ENCODE results near the gene DNAJC7. TPM values are rescaled to one million over a fixed set of nuclear protein-coding genes. Genes with fewer than 3 reads are reported as not detected.

Gene DNAJC7
- total RNA-seq, 3 donors from 2014 or later (not counting 1 experiment from before 2014, with no cell fraction given), result 123 to 159 (median 149) TPM

DNA sequence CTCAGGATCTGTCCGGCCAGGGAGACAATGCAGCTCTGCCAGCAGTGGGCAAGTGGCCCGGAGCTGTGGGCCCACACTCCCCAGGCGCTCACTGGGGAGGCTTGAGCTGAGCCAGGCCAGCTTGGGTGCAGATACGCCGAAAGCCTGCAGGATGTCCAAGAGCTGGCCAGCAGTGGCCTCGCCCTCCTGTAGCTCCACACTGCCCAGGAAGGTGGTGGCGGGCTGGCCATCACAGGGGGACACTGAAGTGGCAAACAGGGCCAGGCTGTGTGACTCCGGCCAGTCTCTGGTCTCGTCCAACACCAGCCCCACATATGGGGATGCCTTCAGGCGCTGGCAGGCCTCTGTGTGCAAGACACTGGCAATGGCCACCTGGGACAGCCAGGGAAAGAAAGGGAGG, 23.6 kb upstream of the DNAJC7 start:
- Mint-ChIP-seq H3K36me3 (no peaks in the 10 kb centered on the region), H3K4me3 (no peak overlapping the region), H3K27me3 (ENCODE audit: low read depth in 2 of 2) (no peaks in the 10 kb centered on the region), H3K27ac (no peak overlapping the region), H3K9me3 (no peaks in the 10 kb centered on the region), H3K4me1 (no peaks in the 10 kb centered on the region)
- no peak for DNase-seq
- Histone ChIP-seq H3K27ac (ENCODE audit: low read length) (no peak overlapping the region), H3K27me3 (ENCODE audit: control insufficient read depth, insufficient read depth, low read length) (no peaks in the 10 kb centered on the region), H3K4me3 (ENCODE audit: low read length) (no peak overlapping the region), H3K9me3 (ENCODE audit: control insufficient read depth, insufficient read depth, low read length) (no peaks in the 10 kb centered on the region), H3K36me3 (ENCODE audit: control insufficient read depth, insufficient read depth, low read length) (no peaks in the 10 kb centered on the region), H3K4me1 (ENCODE audit: control insufficient read depth, insufficient read depth, low read length) (no peaks in the 10 kb centered on the region)
- 94% methylated on average over 10 of the region's 10 CpGs for WGBS (ENCODE audit: insufficient coverage)
- intact Hi-C loops (cut with micrococcal nuclease), result no loop called here
- TF ChIP-seq, protein P1, sequence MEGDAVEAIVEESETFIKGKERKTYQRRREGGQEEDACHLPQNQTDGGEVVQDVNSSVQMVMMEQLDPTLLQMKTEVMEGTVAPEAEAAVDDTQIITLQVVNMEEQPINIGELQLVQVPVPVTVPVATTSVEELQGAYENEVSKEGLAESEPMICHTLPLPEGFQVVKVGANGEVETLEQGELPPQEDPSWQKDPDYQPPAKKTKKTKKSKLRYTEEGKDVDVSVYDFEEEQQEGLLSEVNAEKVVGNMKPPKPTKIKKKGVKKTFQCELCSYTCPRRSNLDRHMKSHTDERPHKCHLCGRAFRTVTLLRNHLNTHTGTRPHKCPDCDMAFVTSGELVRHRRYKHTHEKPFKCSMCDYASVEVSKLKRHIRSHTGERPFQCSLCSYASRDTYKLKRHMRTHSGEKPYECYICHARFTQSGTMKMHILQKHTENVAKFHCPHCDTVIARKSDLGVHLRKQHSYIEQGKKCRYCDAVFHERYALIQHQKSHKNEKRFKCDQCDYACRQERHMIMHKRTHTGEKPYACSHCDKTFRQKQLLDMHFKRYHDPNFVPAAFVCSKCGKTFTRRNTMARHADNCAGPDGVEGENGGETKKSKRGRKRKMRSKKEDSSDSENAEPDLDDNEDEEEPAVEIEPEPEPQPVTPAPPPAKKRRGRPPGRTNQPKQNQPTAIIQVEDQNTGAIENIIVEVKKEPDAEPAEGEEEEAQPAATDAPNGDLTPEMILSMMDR (IDR thresholded peaks at IDR 0.05), result no peak
- ATAC-seq, result no peak

DNA sequence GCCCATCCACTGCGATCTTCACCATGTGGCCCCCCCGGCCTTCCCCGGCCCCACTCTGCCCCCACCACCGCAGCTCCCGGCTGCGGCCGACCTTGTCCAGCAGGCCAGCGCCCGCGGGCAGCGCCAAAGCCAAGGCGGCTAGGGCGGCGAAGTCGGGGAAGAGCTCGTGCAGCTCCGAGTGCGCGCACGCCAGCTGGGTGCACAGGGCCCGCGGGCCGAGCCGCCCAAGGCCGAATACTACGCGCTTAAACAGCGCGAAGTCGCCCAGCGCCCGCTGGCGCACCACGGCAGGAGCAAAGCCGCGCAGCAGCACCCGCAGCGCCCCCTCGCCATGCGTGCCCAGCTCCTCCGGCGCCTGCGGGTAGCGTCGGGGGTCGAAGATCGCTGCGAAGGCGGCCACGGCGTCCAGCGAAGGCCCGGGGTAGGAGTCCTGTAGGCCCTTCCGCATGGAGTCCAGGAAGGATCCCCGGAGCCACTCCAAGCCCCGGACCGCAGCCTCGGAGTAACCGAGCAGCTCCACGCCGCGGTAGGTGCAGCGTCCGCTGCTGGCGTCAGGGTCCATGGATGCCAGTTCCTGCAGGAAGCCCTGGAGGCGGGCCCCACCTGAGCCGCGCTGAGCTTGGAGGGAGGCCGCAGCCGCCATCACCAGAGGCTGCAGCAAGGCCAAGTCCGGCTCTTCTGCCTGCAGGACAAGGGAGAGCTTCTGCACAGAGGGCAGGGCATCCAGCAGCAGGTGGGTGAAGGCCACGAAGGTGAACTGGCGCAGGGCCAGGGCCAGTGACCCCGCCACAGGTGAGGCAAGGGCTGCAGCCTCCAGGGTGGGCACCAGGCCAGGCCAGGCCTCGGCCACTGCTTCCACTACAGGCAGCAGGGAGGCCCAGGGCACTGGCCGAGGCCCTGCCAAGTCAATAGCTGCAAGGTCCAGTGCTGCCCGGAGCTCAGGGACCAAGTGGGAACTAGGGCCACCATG, 22.8 kb upstream of the DNAJC7 start:
- H3K9me3 ChIP-seq (ENCODE audit: control insufficient read depth, insufficient read depth, low read length), result no peaks in the 10 kb centered on the region
- H3K4me3 ChIP-seq (ENCODE audit: low read length), result no peak overlapping the region
- DNase-seq (no peak), ATAC-seq (no peak)
- H3K4me3 Mint-ChIP-seq, result no peak overlapping the region
- no peak overlapping the region for H3K27ac ChIP-seq (ENCODE audit: low read length)
- H3K4me1 Mint-ChIP-seq, result no peaks in the 10 kb centered on the region
- no peaks in the 10 kb centered on the region for H3K36me3 Mint-ChIP-seq
- H3K27me3 ChIP-seq (ENCODE audit: control insufficient read depth, insufficient read depth, low read length), result no peaks in the 10 kb centered on the region
- no peaks in the 10 kb centered on the region for H3K36me3 ChIP-seq (ENCODE audit: control insufficient read depth, insufficient read depth, low read length)
- TF ChIP-seq, protein P1 (IDR thresholded peaks at IDR 0.05), result no peak
- intact Hi-C loops (cut with micrococcal nuclease), result no loop called here
- no peak overlapping the region for H3K27ac Mint-ChIP-seq
- H3K9me3 Mint-ChIP-seq, result no peaks in the 10 kb centered on the region
- no peaks in the 10 kb centered on the region for H3K27me3 Mint-ChIP-seq (ENCODE audit: low read depth in 2 of 2)
- no peaks in the 10 kb centered on the region for H3K4me1 ChIP-seq (ENCODE audit: control insufficient read depth, insufficient read depth, low read length)
- WGBS (ENCODE audit: insufficient coverage), result 44% methylated on average over 77 of the region's 77 CpGs

DNA sequence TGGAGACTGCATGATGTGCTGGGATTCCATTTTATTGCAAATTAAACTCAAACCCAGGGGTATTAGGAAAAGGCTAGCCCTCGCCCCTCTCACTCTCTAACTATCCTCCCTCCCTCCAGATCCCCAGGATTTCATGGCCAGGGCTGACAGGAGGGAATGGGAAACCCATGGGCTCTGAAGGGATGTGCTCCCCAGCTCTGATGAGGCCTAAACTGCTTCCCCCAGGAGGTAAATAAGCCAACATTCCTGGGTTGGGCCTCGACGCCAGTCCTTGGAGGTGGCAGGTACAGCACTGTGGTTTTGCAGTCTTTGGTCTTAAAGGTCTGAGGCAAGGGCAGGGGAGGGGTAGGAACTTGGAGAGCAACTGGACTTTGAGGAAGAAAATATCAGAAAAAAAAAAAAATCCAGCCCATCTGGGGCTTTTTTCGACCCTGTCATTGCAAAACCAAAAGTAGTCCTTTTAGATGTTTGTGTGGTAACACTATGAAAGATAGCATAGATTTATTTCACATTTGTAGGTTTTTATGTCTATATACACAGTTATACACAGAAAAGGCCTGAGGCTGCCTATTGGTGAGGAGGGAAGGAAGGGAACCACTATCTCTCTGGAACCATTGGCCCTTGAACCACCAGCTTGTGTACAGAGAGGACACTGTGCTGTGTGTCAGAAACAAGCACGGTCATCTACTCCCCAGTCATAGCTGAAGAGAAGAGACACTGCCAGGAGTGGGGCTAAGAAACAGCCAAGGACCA, 21.2 kb upstream of the DNAJC7 start:
- Histone ChIP-seq H3K4me3 (ENCODE audit: low read length) (no peak overlapping the region), H3K4me1 (ENCODE audit: control insufficient read depth, insufficient read depth, low read length) (no peaks in the 10 kb centered on the region), H3K36me3 (ENCODE audit: control insufficient read depth, insufficient read depth, low read length) (no peaks in the 10 kb centered on the region), H3K9me3 (ENCODE audit: control insufficient read depth, insufficient read depth, low read length) (no peaks in the 10 kb centered on the region), H3K27ac (ENCODE audit: low read length) (no peak overlapping the region), H3K27me3 (ENCODE audit: control insufficient read depth, insufficient read depth, low read length) (no peaks in the 10 kb centered on the region)
- TF ChIP-seq, protein P1 (IDR thresholded peaks at IDR 0.05), result no peak
- no peak overlapping the region for H3K27ac Mint-ChIP-seq
- no peaks in the 10 kb centered on the region for H3K36me3 Mint-ChIP-seq
- intact Hi-C loops (cut with micrococcal nuclease), result no loop called here
- H3K27me3 Mint-ChIP-seq (ENCODE audit: low read depth in 2 of 2), result peaks cover 0 to 3% of the 10 kb centered on the region in 2 donors
- DNase-seq (no peak), ATAC-seq (no peak)
- no peak overlapping the region for H3K4me3 Mint-ChIP-seq
- no peaks in the 10 kb centered on the region for H3K9me3 Mint-ChIP-seq
- peaks cover 0 to 4% of the 10 kb centered on the region in 2 donors for H3K4me1 Mint-ChIP-seq
- 67% methylated on average over 5 of the region's 5 CpGs for WGBS (ENCODE audit: insufficient coverage)

Measured in natural killer cell (primary cell).